WTC11 (cell line): ENCODE data around the gene FAM149B1.

Experiments used
- MXD4 ChIP-seq: fragments of 250-450 bp; sonication (Bioruptor Pico); IDR thresholded peaks from 2 replicates; pipeline ENCODE4 v1.8.0; 2021; ENCODE audit warnings: mild to moderate bottlenecking, moderate library complexity, borderline replicate concordance
- TF ChIP-seq, protein P1 (sequence below): sonication (generic); formaldehyde crosslinking; IDR thresholded peaks from 2 replicates; pipeline ENCODE4 v1.8.1; 2022; ENCODE audit warnings: low read depth, missing genetic modification reagents, borderline replicate concordance
- TF ChIP-seq, protein P2 (sequence below): fragments of 200-600 bp; IDR thresholded peaks from 2 replicates; pipeline ENCODE4 v1.8.0; 2022; ENCODE audit warnings: antibody characterized with exemption

DNA sequence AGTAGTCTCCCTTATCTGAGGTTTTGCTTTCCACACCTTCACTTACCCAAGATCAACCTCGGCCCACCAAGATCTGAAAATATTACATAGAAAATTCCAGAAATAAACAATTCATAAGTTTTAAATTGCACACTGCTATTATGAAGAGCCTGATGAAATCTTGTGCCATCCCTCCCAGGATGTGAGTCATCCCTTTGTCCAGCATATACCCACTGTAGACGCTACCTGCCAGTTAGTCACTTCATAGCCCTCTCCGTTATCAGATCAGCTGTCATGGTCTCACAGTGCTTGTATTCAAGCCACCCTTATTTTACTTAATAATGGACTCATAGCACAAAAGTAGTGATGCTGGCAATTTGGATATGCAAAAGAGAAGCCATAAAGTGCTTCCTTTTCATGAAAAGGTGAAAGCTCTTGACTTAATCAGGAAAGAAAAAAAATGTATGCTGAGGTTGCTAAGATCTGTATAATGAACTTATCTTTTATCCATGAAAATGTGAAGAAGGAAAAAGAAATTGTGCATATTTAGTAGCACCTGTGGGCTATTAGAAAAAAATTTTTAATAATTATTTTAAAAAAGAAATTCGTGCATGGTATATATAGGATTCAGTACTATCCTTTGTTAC, 94.3 kb downstream of the FAM149B1 start:
- TF ChIP-seq, protein P1, sequence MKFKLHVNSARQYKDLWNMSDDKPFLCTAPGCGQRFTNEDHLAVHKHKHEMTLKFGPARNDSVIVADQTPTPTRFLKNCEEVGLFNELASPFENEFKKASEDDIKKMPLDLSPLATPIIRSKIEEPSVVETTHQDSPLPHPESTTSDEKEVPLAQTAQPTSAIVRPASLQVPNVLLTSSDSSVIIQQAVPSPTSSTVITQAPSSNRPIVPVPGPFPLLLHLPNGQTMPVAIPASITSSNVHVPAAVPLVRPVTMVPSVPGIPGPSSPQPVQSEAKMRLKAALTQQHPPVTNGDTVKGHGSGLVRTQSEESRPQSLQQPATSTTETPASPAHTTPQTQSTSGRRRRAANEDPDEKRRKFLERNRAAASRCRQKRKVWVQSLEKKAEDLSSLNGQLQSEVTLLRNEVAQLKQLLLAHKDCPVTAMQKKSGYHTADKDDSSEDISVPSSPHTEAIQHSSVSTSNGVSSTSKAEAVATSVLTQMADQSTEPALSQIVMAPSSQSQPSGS (CRISPR knock-in tag), result no peak
- TF ChIP-seq, protein P2, sequence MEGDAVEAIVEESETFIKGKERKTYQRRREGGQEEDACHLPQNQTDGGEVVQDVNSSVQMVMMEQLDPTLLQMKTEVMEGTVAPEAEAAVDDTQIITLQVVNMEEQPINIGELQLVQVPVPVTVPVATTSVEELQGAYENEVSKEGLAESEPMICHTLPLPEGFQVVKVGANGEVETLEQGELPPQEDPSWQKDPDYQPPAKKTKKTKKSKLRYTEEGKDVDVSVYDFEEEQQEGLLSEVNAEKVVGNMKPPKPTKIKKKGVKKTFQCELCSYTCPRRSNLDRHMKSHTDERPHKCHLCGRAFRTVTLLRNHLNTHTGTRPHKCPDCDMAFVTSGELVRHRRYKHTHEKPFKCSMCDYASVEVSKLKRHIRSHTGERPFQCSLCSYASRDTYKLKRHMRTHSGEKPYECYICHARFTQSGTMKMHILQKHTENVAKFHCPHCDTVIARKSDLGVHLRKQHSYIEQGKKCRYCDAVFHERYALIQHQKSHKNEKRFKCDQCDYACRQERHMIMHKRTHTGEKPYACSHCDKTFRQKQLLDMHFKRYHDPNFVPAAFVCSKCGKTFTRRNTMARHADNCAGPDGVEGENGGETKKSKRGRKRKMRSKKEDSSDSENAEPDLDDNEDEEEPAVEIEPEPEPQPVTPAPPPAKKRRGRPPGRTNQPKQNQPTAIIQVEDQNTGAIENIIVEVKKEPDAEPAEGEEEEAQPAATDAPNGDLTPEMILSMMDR, result no peak
- no peak for TF ChIP-seq MXD4 (CRISPR knock-in tag)
